Tibial artery (tissue), 4 donors: ENCODE results near the gene KBTBD7.
A peak's percentile ranks its signal among the peaks of the same experiment; 100 is the strongest.

Experiments used
- DNase-seq, 2 donors: peaks; one replicate each; pipeline ENCODE4 v3.0.0-alpha.2; 2019
- H3K27ac ChIP-seq, 2 donors: fragments of 200-600 bp; sonication (generic) in 1 of 2; 1 replicate in 1 of 2; 2 replicates in 1 of 2; pipeline ENCODE4 v1.5.1; 2018 to 2019; ENCODE audit warnings: mild to moderate bottlenecking in 1 of 2
- H3K27me3 ChIP-seq, 2 donors: fragments of 200-600 bp; sonication (generic) in 1 of 2; one replicate each; pipeline versions ENCODE4 v1.5.1 to v1.6.0; 2016 to 2019
- H3K36me3 ChIP-seq, 3 donors: fragments of 200-600 bp; sonication (generic) in 2 of 3; one replicate each; pipeline ENCODE4 v1.5.1; 2016 to 2019; ENCODE audit warnings: mild to moderate bottlenecking in 2 of 3
- H3K4me1 ChIP-seq, 4 donors: fragments of 200-600 bp; sonication (generic) in 2 of 4; 1 replicate in 3 of 4; 2 replicates in 1 of 4; pipeline ENCODE4 v1.5.1; 2016 to 2019
- H3K4me3 ChIP-seq, 2 donors: fragments of 200-600 bp; sonication (generic) in 1 of 2; 1 replicate in 1 of 2; 2 replicates in 1 of 2; pipeline ENCODE4 v1.5.1; 2018 to 2019; ENCODE audit warnings: mild to moderate bottlenecking in 2 of 2
- H3K9me3 ChIP-seq, 3 donors: fragments of 200-600 bp; sonication (generic) in 1 of 3; one replicate each; pipeline ENCODE4 v1.5.1; 2016 to 2019
- CTCF ChIP-seq, 2 experiments: fragments of 200-600 bp in 1 of 2; fragments of 450-650 bp in 1 of 2; IDR thresholded peaks; one replicate each; pipeline ENCODE4 v1.5.1; 2017 to 2019; ENCODE audit warnings: antibody characterized with exemption in 2 of 2, mild to moderate bottlenecking in 1 of 2, moderate library complexity in 1 of 2
- intact Hi-C: fragments of 100-400 bp; cut with DNase I; formaldehyde crosslinking; loops from one replicate; pipeline ENCODE4 v1.15.0; 2023; ENCODE audit warnings: low total_unique reads

Gene KBTBD7, protein sequence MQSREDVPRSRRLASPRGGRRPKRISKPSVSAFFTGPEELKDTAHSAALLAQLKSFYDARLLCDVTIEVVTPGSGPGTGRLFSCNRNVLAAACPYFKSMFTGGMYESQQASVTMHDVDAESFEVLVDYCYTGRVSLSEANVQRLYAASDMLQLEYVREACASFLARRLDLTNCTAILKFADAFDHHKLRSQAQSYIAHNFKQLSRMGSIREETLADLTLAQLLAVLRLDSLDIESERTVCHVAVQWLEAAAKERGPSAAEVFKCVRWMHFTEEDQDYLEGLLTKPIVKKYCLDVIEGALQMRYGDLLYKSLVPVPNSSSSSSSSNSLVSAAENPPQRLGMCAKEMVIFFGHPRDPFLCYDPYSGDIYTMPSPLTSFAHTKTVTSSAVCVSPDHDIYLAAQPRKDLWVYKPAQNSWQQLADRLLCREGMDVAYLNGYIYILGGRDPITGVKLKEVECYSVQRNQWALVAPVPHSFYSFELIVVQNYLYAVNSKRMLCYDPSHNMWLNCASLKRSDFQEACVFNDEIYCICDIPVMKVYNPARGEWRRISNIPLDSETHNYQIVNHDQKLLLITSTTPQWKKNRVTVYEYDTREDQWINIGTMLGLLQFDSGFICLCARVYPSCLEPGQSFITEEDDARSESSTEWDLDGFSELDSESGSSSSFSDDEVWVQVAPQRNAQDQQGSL

DNA sequence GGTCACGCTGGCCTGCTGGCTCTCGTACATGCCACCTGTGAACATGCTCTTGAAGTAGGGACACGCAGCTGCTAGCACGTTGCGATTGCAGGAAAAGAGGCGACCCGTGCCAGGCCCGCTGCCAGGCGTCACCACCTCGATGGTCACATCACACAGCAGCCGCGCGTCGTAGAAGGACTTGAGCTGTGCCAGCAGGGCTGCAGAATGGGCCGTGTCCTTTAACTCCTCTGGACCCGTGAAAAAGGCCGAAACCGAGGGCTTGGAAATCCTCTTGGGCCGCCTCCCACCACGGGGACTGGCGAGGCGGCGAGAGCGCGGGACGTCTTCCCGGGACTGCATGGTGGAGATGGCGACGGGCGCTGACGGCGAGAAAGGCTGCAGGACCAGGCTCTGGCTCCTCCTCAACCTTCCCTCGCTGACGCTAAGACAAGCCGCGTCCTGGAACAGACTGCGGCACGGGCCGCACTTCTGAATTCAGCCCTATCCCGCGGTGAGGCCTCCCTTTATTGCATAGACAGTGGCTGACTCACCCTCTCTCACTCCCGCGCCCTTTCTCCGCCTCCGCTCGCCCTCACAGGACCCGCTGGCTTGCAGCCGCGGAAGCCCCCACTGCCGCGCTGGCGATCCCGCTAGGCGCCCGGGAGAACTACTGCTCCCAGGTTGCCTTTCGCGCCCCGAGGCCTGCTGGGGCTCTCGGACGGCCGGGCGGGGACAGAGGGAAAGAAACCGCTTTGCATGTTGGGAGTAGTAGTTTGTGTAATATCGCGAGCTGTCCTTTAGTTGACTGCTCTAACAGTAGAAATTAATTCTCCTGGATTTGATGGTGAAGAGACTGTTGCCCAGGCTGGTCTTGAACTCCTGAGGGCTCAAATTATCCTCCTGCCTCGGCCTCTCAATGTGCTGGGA is at the start of gene KBTBD7:
Gene KBTBD7, minus strand, starts transcription at position 651 of the 906 bp plus-strand sequence. Its CDS starts 312 bp downstream, at position 339.
- H3K4me1 ChIP-seq: peaks cover 0 to 23% (median 15%) of the 10 kb centered on the region in 4 donors
- DNase-seq: peak; percentile 93 to 95
- peak within 1 kb of the TSS; percentile 78 to 90 for H3K4me3 ChIP-seq
- H3K36me3 ChIP-seq: no peaks in the 10 kb centered on the region
- no peak for TF ChIP-seq CTCF (IDR thresholded peaks at IDR 0.05)
- H3K9me3 ChIP-seq: no peaks in the 10 kb centered on the region
- H3K27me3 ChIP-seq: no peaks in the 10 kb centered on the region
- H3K27ac ChIP-seq: peak within 1 kb of the TSS; percentile 82 to 85
- intact Hi-C loops: loop anchor here (2.0 kb wide), 1 partner anchor 61 kb away; the partner anchor contains the start of gene KBTBD6

GRCh38 chr13:41241626-41242025 is 47.3 kb upstream of the KBTBD7 start:
- DNase-seq: no peak
- Histone ChIP-seq H3K9me3 (no peaks in the 10 kb centered on the region), H3K27ac (no peak overlapping the region), H3K27me3 (no peaks in the 10 kb centered on the region), H3K4me1 (peaks cover 0 to 5% (median 0%) of the 10 kb centered on the region in 4 donors), H3K36me3 (peaks cover 5 to 23% (median 14%) of the 10 kb centered on the region in 3 donors), H3K4me3 (no peak overlapping the region)
- no peak for TF ChIP-seq CTCF (IDR thresholded peaks at IDR 0.05)
- intact Hi-C loops: no loop called here

GRCh38 chr13:41236369-41236768 is 42.0 kb upstream of the KBTBD7 start:
- no peaks in the 10 kb centered on the region for H3K9me3 ChIP-seq
- no peaks in the 10 kb centered on the region for H3K27me3 ChIP-seq
- no peak overlapping the region for H3K27ac ChIP-seq
- H3K4me3 ChIP-seq: no peak overlapping the region
- no peaks in the 10 kb centered on the region for H3K4me1 ChIP-seq
- H3K36me3 ChIP-seq: peaks cover 14 to 28% (median 15%) of the 10 kb centered on the region in 3 donors
- DNase-seq: no peak
- TF ChIP-seq CTCF (IDR thresholded peaks at IDR 0.05): no peak
- intact Hi-C loops: no loop called here

DNA sequence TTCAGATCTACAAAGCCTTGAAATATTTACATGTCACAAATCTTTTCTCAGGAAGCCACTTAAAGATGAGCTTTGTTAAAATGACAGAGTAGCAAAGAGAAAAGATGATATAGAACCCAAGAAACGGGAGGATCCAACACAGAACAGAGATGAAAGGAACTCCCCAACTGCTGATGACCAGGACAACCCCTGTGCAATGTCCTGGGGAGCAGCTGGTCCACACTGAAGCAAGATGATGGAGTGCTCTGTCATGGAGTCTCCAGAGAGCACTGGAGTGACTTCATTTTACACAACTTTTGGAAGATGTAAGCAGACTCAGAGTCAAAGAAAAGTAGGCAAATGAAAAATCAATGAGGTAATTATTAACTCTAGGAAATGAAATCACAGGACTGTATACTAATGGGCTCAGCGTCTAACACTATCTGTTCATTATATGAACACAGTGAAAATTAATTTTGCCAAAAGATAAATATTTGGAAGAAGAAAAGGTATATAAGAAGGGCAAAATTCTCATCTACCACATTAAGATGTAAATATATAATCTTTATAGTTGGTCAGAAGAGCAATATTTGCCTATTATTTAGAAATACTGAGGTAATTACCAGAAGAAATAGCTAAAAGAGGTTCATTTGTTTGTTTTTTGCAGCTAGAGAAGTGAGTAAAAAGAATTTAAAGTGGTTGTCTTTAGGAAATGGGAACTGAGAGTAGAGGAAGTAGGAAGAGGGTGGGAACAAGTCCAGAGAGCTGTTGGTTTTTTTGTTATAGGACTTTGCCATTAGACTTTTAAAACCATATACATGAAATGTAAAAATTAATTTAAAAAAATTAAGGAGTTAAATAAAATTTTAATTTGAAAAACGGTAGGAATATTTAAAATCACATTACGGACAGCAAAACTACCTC is 38.5 kb upstream of the KBTBD7 start:
- H3K27me3 ChIP-seq: no peaks in the 10 kb centered on the region
- DNase-seq: no peak
- H3K4me1 ChIP-seq: no peaks in the 10 kb centered on the region
- H3K9me3 ChIP-seq: no peaks in the 10 kb centered on the region
- intact Hi-C loops: no loop called here
- no peak for TF ChIP-seq CTCF (IDR thresholded peaks at IDR 0.05)
- peaks cover 9 to 17% (median 14%) of the 10 kb centered on the region in 3 donors for H3K36me3 ChIP-seq
- no peak overlapping the region for H3K4me3 ChIP-seq
- no peak overlapping the region for H3K27ac ChIP-seq
